GM12892 (cell line): ENCODE measurements around the gene TENM3.

Source experiments
- POLR2A ChIP-seq: IDR thresholded peaks from 2 replicates; pipeline ENCODE4 v1.6.1; 2011; ENCODE audit warnings: low read depth, low read length, control low read depth
- POLR2AphosphoS5 ChIP-seq: IDR thresholded peaks from 2 replicates; pipeline ENCODE4 v1.6.1; 2011; ENCODE audit warnings: low read depth, low read length, control low read depth

GRCh38 chr4:182715548-182715947 is 472.3 kb downstream of the TENM3 start:
- no peak for TF ChIP-seq POLR2AphosphoS5
- no peak for TF ChIP-seq POLR2A
